Naive thymus-derived CD4-positive, alpha-beta T cell (primary cell): ENCODE results near the gene CHCHD10. TPM values are rescaled to one million over a fixed set of nuclear protein-coding genes. Genes with fewer than 3 reads are reported as not detected.

Source experiments
- ATAC-seq: fragments of 150-1000 bp; cut with Tn5 transposase; 2 replicates; pipeline ENCODE4 v1.10.0; 2021; ENCODE audit warnings: mild to moderate bottlenecking, moderate library complexity
- CTCF ChIA-PET: fragments of 350-600 bp; sonication (Branson Sonifier 250); formaldehyde crosslinking; loops from one replicate; lab custom pipeline; 2021; ENCODE audit warnings: antibody characterized with exemption; lab: Charles Lee
- POLR2A ChIA-PET: fragments of 350-600 bp; sonication (Branson Sonifier 250); formaldehyde crosslinking; loops from one replicate; lab custom pipeline; 2021; ENCODE audit warnings: antibody characterized with exemption, inconsistent platforms; lab: Charles Lee
- DNase-seq, 9 donors: peaks; one replicate each; pipeline versions ENCODE4 v3.0.0 to v3.0.0-alpha.2; 2020 to 2022; ENCODE audit warnings: mixed read lengths in 1 of 9
- H3K27ac ChIP-seq: one replicate; pipeline ENCODE4 v1.7.0; 2013; ENCODE audit warnings: mild to moderate bottlenecking, low read depth, low read length, moderate library complexity
- H3K27me3 ChIP-seq, 2 donors: one replicate each; pipeline ENCODE4 v1.7.0; 2013; ENCODE audit warnings: low read length in 2 of 2, mild to moderate bottlenecking in 2 of 2, moderate library complexity in 2 of 2; ENCODE audit not compliant: control insufficient read depth in 2 of 2, insufficient read depth in 2 of 2
- H3K36me3 ChIP-seq, 3 experiments: 1 replicate in 2 of 3; 2 replicates in 1 of 3; pipeline ENCODE4 v1.7.0; 2013; ENCODE audit warnings: low read length in 3 of 3, mild to moderate bottlenecking in 3 of 3, moderate library complexity in 1 of 3; ENCODE audit not compliant: insufficient read depth in 3 of 3, control insufficient read depth in 2 of 3
- H3K4me1 ChIP-seq, 2 donors: one replicate each; pipeline ENCODE4 v1.7.0; 2013; ENCODE audit warnings: low read length in 2 of 2, mild to moderate bottlenecking in 2 of 2, moderate library complexity in 1 of 2; ENCODE audit not compliant: control insufficient read depth in 2 of 2, insufficient read depth in 2 of 2
- H3K4me3 ChIP-seq: 2 replicates; pipeline ENCODE4 v1.7.0; 2013; ENCODE audit warnings: mild to moderate bottlenecking, low read length
- H3K9me3 ChIP-seq, 3 experiments: 1 replicate in 2 of 3; 2 replicates in 1 of 3; pipeline ENCODE4 v1.7.0; 2013; ENCODE audit warnings: low read length in 3 of 3; ENCODE audit not compliant: control insufficient read depth in 2 of 3
- H3K27ac Mint-ChIP-seq, 9 donors: one replicate each; pipeline ENCODE4 v1.8.0; 2020 to 2022; ENCODE audit warnings: mixed read lengths in 9 of 9, mild to moderate bottlenecking in 8 of 9, moderate library complexity in 5 of 9, inconsistent platforms in 2 of 9
- H3K27me3 Mint-ChIP-seq, 5 donors: one replicate each; pipeline ENCODE4 v1.8.0; 2021 to 2022; ENCODE audit warnings: mixed read lengths in 5 of 5, mild to moderate bottlenecking in 1 of 5
- H3K36me3 Mint-ChIP-seq, 5 donors: one replicate each; pipeline ENCODE4 v1.8.0; 2020 to 2022; ENCODE audit warnings: mixed read lengths in 5 of 5, mild to moderate bottlenecking in 3 of 5, inconsistent platforms in 1 of 5
- H3K4me1 Mint-ChIP-seq, 7 donors: one replicate each; pipeline ENCODE4 v1.8.0; 2020 to 2022; ENCODE audit warnings: mixed read lengths in 7 of 7, mild to moderate bottlenecking in 3 of 7, inconsistent platforms in 1 of 7
- H3K4me3 Mint-ChIP-seq, 10 donors: one replicate each; pipeline ENCODE4 v1.8.0; 2020 to 2022; ENCODE audit warnings: mild to moderate bottlenecking in 10 of 10, mixed read lengths in 10 of 10, moderate library complexity in 6 of 10, inconsistent platforms in 2 of 10
- H3K9me3 Mint-ChIP-seq, 11 donors: one replicate each; pipeline ENCODE4 v1.8.0; 2020 to 2022; ENCODE audit warnings: mixed read lengths in 11 of 11, mild to moderate bottlenecking in 4 of 11, inconsistent platforms in 1 of 11, moderate library complexity in 1 of 11
- intact Hi-C, 2 donors: fragments of 100-400 bp; cut with micrococcal nuclease; formaldehyde crosslinking; loops; one replicate each; pipeline ENCODE4 v1.15.1; 2023
- polyA plus RNA-seq, 2 donors: library from polyadenylated mRNA; unstranded; fragments of 300-500 nt; fragmentation: Illumina TruSeq; gene quantifications; one replicate each; pipeline ENCODE4 v1.2.3, GENCODE V29; 2021
- total RNA-seq, 6 experiments: library from RNA in 5 of 6; stranded (reverse) in 5 of 6; gene quantifications; 1 replicate in 5 of 6; 2 replicates in 1 of 6; pipeline ENCODE4 v1.2.3 and lab custom pipeline; 2021 to 2026

The CHCHD10 gene
- total and polyA plus RNA-seq, 7 experiments from 2014 or later: 25.6 to 56.1 (median 42.2) TPM

DNA sequence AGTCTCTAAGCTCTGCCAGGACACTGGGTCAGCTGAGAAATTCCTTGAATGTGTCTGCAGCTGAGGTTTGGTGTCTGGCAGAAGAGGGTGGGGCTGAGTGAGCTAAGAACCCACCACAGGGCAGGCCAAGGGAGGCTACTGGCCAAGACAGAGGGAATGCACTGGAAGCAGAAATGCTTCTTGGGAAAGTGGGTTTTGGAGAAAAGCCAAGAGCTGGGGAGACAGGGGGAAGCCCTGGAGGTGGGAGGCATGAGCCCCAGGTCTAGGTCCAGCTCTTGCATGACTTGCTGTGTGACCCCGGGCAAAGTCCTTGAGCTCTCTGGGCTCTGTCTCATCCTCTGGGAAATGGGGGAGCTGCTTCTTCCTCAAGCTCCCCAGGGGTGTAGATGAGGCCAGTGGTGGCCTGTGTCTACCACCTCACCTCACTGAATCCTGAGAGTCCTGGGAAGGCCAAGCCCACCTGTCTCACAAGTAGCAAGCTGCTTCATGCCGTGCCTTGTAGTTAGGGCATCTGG, 7.2 kb upstream of the CHCHD10 start:
- ATAC-seq (no peak), DNase-seq (no peak)
- Mint-ChIP-seq H3K4me3 (peak overlapping the region in 3 of 10 donors; percentile 9 to 71 (median 56)), H3K36me3 (no peaks in the 10 kb centered on the region), H3K9me3 (no peaks in the 10 kb centered on the region), H3K4me1 (peaks cover 8 to 26% (median 18%) of the 10 kb centered on the region in 7 donors), H3K27ac (peak overlapping the region in 2 of 9 donors; percentile 3 to 27), H3K27me3 (peaks cover 0 to 20% (median 0%) of the 10 kb centered on the region in 5 donors)
- Histone ChIP-seq H3K27ac (no peak overlapping the region), H3K27me3 (no peaks in the 10 kb centered on the region), H3K4me1 (peaks cover 8 to 22% of the 10 kb centered on the region in 2 donors), H3K36me3 (no peaks in the 10 kb centered on the region), H3K9me3 (no peaks in the 10 kb centered on the region), H3K4me3 (no peak overlapping the region)
- ChIA-PET CTCF (interaction anchor here (0.7 to 1.1 kb wide), 2 partner anchors 76 to 78 kb away, joined by 3 read pairs; no protein-coding TSS in a partner anchor), POLR2A (interaction anchor here (0.6 to 8.9 kb wide), 5 partner anchors 10 to 236 kb away, joined by 3 to 62 read pairs (median 3); partner anchors contain the start of genes CABIN1, SLC2A11 and SMARCB1)
- intact Hi-C loops: no loop called here

DNA sequence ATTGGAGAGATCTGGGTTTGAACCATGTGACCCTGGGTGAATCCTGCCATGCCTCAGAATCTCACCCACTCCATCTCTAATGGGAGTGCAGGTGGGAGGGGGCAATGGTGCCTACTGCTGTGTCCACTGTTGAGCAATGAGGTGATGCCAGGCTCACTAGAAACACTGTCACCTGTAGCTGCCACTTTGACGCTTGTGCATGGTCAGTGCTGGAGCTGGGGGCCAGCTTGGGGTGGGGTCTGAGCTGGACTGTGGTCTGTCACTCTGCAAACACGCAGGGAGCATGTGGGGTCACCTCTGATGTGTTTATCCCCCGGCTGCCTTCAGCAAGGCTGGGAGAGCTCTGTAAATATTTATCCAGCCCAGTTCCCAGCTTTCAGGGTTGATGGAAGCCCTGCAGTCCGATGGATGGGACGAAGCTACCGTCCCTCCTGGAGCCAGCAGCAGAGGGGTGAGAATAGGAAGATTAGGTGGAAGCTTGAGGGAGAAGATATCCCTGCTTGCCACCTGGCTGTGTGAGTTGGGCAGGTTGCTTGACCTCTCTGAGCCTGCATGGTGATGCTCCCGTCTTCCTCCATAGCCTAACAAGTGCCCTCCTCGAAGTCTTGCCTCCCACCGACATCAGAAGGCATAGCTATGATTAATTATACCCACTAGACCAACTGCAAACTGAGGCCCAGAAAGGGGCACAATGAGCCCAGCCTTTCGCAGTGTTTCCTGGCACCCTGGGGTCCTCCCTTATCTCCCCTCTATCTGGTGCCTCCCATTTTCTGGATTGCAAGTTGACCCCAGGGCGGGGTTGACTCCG, 6.5 kb upstream of the CHCHD10 start:
- Mint-ChIP-seq H3K27ac (peak overlapping the region in 1 of 9 donors; percentile 27), H3K4me3 (peak overlapping the region in 3 of 10 donors; percentile 9 to 71 (median 56)), H3K36me3 (no peaks in the 10 kb centered on the region), H3K4me1 (peaks cover 8 to 30% (median 18%) of the 10 kb centered on the region in 7 donors), H3K27me3 (peaks cover 0 to 20% (median 0%) of the 10 kb centered on the region in 5 donors), H3K9me3 (no peaks in the 10 kb centered on the region)
- Histone ChIP-seq H3K36me3 (no peaks in the 10 kb centered on the region), H3K27ac (no peak overlapping the region), H3K4me1 (peaks cover 8 to 22% of the 10 kb centered on the region in 2 donors), H3K4me3 (no peak overlapping the region), H3K9me3 (no peaks in the 10 kb centered on the region), H3K27me3 (no peaks in the 10 kb centered on the region)
- ChIA-PET POLR2A (interaction anchor here (0.6 to 8.9 kb wide), 6 partner anchors 9 to 237 kb away, joined by 3 to 62 read pairs (median 3); partner anchors contain the start of genes C22orf15, CABIN1, SLC2A11 and SMARCB1), CTCF (interaction anchor here (1.1 kb wide), 1 partner anchor 77 kb away, joined by 3 read pairs; no protein-coding TSS in a partner anchor)
- ATAC-seq (no peak), DNase-seq (no peak)
- intact Hi-C loops: no loop called here

DNA sequence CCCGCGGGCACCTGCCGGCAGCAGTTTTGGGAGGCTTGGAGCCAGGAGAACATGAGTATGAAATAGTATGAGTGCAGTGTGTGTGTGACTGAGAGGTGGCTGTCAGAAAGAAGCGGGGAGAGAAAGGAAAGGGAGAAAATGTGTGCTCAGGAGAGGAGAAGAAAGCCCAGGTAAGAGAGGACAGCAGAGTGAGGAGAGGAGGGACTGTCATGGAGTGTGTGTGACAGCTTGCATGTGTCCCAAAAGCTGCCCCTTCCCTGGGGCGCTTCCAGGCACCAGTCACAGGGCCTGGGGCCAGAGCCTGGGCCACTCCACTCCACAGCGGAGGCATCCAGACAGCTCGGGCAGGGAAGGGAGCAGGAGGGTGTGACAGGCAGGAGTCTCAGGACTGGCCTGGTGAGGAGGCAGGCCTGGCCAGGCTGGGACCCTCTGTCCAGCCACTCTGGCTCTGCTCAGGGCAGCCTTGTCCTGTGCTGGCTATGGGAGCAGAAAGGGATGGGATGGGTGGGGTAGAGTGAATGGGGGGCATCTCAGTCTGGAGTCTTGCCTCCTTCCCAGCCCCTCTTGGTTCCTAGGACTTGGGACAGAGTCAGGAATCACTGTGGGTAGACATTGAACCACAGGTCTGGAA, 5.8 kb upstream of the CHCHD10 start:
- ChIA-PET CTCF (no interaction called here), POLR2A (interaction anchor here (0.7 to 8.9 kb wide), 3 partner anchors 9 to 13 kb away, joined by 3 to 62 read pairs (median 3); partner anchors contain the start of genes C22orf15 and SMARCB1)
- no peak for ATAC-seq
- peaks cover 8 to 22% of the 10 kb centered on the region in 2 donors for H3K4me1 ChIP-seq
- Mint-ChIP-seq H3K4me1 (peaks cover 8 to 30% (median 18%) of the 10 kb centered on the region in 7 donors), H3K4me3 (peak overlapping the region; percentile 0 to 85 (median 60)), H3K36me3 (no peaks in the 10 kb centered on the region), H3K27ac (peak overlapping the region in 4 of 9 donors; percentile 1 to 60 (median 24)), H3K9me3 (no peaks in the 10 kb centered on the region), H3K27me3 (peaks cover 0 to 20% (median 0%) of the 10 kb centered on the region in 5 donors)
- no peak overlapping the region for H3K27ac ChIP-seq
- no peaks in the 10 kb centered on the region for H3K27me3 ChIP-seq
- DNase-seq: no peak
- intact Hi-C loops: no loop called here
- no peaks in the 10 kb centered on the region for H3K36me3 ChIP-seq
- no peak overlapping the region for H3K4me3 ChIP-seq
- H3K9me3 ChIP-seq: no peaks in the 10 kb centered on the region

DNA sequence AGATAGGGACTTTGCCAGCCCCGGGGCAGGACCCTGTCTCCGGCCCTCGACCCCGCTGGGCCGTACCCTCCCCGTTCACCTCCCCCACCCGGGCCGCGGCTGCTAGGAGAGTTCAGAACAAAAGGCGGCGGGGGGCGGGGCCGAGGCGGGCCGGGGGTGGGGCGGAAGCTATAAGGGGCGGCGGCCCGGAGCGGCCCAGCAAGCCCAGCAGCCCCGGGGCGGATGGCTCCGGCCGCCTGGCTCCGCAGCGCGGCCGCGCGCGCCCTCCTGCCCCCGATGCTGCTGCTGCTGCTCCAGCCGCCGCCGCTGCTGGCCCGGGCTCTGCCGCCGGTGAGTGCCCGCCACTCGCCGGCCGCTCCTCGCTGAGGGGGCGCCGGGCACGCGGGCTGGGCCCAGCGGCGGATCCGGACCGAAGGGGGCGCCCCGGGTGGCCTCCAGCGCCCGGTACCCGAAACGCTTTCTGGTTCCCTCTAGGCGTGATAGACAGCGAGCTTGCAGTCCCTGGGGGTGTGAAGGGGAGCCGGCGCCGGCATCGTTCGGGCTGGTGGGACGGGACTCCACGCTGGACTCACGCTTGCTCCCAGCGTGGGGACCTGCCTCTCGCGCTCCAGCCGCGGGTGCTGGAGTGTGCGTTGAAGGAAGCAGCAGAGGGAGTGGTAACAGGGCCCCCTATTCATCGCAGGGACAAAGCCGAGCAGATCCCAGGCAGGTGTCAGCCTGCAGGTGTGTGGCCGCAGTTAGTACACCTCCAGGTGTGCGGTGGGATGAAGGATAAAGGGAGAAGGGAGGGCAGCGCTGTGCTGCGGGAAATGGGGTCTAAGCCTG, 5.1 kb upstream of the CHCHD10 start, which contains the start of gene MMP11:
TSS of gene MMP11 (plus strand) at position 201 of the 825 bp plus-strand sequence. CDS start at position 223, 22 bp downstream.
- Mint-ChIP-seq H3K36me3 (no peaks in the 10 kb centered on the region), H3K9me3 (no peaks in the 10 kb centered on the region), H3K4me1 (peaks cover 8 to 30% (median 20%) of the 10 kb centered on the region in 7 donors), H3K27me3 (peaks cover 0 to 20% (median 0%) of the 10 kb centered on the region in 5 donors), H3K4me3 (peak within 1 kb of the TSS; percentile 56 to 85 (median 75)), H3K27ac (peak within 1 kb of the TSS in 5 of 9 donors; percentile 1 to 60 (median 35))
- POLR2A ChIA-PET: interaction anchor here (1.7 to 8.9 kb wide), 2 partner anchors 10 to 14 kb away, joined by 4 to 62 read pairs; partner anchors contain the start of genes C22orf15 and SMARCB1
- H3K9me3 ChIP-seq: no peaks in the 10 kb centered on the region
- peaks cover 8 to 22% of the 10 kb centered on the region in 2 donors for H3K4me1 ChIP-seq
- peak; percentile 66 for ATAC-seq
- peak in 8 of 9 donors; percentile 30 to 63 (median 47) for DNase-seq
- H3K27ac ChIP-seq: peak within 1 kb of the TSS; percentile 33
- intact Hi-C loops: no loop called here
- no peaks in the 10 kb centered on the region for H3K27me3 ChIP-seq
- CTCF ChIA-PET: interaction anchor here (2.7 kb wide), 1 partner anchor 13 kb away, joined by 10 read pairs; the partner anchor contains the start of gene SMARCB1
- H3K36me3 ChIP-seq: peaks cover 0 to 3% (median 0%) of the 10 kb centered on the region in 3 experiments
- H3K4me3 ChIP-seq: peak within 1 kb of the TSS; percentile 43

DNA sequence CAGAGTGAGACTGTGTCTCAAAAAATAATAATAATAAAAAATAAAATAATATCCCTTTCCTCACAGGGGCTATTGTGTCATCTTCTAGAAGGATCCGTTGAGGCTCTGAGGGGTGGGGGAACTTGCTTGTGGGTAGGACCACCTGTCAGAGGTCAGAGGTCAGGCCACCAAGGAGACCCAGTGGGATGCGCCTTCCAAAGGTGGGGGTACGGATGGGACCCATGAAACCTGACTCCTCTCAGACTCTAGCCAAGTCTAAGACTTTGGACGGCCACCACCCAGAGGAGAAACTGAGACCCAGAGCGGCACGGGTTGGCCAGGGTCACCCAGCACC, 4.5 kb upstream of the CHCHD10 start:
- CTCF ChIA-PET: interaction anchor here (1.4 to 2.7 kb wide), 2 partner anchors 14 to 77 kb away, joined by 6 to 10 read pairs; partner anchors contain the start of gene SMARCB1
- DNase-seq (peak in 2 of 9 donors; percentile 6 to 8), ATAC-seq (no peak)
- no peaks in the 10 kb centered on the region for H3K36me3 Mint-ChIP-seq
- POLR2A ChIA-PET: interaction anchor here (1.7 to 8.9 kb wide), 2 partner anchors 9 to 15 kb away, joined by 4 to 62 read pairs; partner anchors contain the start of genes C22orf15 and SMARCB1
- Histone ChIP-seq H3K4me1 (peaks cover 8 to 22% of the 10 kb centered on the region in 2 donors), H3K4me3 (peak overlapping the region; percentile 43), H3K27ac (peak overlapping the region; percentile 33), H3K36me3 (peaks cover 0 to 6% (median 0%) of the 10 kb centered on the region in 3 experiments), H3K9me3 (no peaks in the 10 kb centered on the region), H3K27me3 (no peaks in the 10 kb centered on the region)
- H3K9me3 Mint-ChIP-seq: no peaks in the 10 kb centered on the region
- peak overlapping the region; percentile 56 to 80 (median 75) for H3K4me3 Mint-ChIP-seq
- H3K27me3 Mint-ChIP-seq: peaks cover 0 to 20% (median 0%) of the 10 kb centered on the region in 5 donors
- H3K27ac Mint-ChIP-seq: peak overlapping the region in 1 of 9 donors; percentile 43
- intact Hi-C loops: no loop called here
- H3K4me1 Mint-ChIP-seq: peaks cover 8 to 30% (median 20%) of the 10 kb centered on the region in 7 donors
